SU-DHL-6 (cell line): ENCODE data around the gene CRYZL1.

ENCODE experiments used
- H2AFZ ChIP-seq: fragments of 200-600 bp; sonication (generic); 2 replicates; pipeline ENCODE4 v1.6.1; 2014; ENCODE audit warnings: low read depth, mild to moderate bottlenecking, moderate library complexity, mixed read lengths, antibody characterized with exemption, low read length; ENCODE audit not compliant: severe bottlenecking
- H3F3A ChIP-seq: fragments of 200-600 bp; shearing (Covaris generic); 2 replicates; pipeline ENCODE4 v1.6.0; 2016; ENCODE audit warnings: antibody characterized with exemption, mild to moderate bottlenecking; ENCODE audit not compliant: insufficient read depth
- H3K27ac ChIP-seq: fragments of 200-600 bp; sonication (generic); 2 replicates; pipeline ENCODE4 v1.5.1; 2016; ENCODE audit warnings: low read depth, mild to moderate bottlenecking, low read length, moderate library complexity, mixed read lengths
- H3K27me3 ChIP-seq: fragments of 200-600 bp; sonication (generic), shearing (Covaris generic); 2 replicates; pipeline ENCODE4 v1.6.0; 2014; ENCODE audit warnings: mild to moderate bottlenecking, low read length
- H3K36me3 ChIP-seq: fragments of 200-600 bp; sonication (generic); 2 replicates; pipeline ENCODE4 v1.6.1; 2014; ENCODE audit warnings: mild to moderate bottlenecking, low read length, mixed read lengths
- H3K4me2 ChIP-seq: fragments of 300-600, 200-600 bp; shearing (Covaris generic), sonication (generic); 2 replicates; pipeline ENCODE4 v1.6.0; 2014; ENCODE audit warnings: low read length, low read depth, mild to moderate bottlenecking; ENCODE audit not compliant: poor library complexity, severe bottlenecking
- H3K4me3 ChIP-seq: fragments of 200-600 bp; sonication (generic); 2 replicates; pipeline ENCODE4 v1.5.1; 2014; ENCODE audit warnings: antibody characterized with exemption, low read length, mild to moderate bottlenecking, mixed read lengths; ENCODE audit not compliant: insufficient read depth, poor library complexity, severe bottlenecking
- H3K79me2 ChIP-seq: fragments of 200-600 bp; sonication (generic); 2 replicates; pipeline ENCODE4 v1.6.1; 2014; ENCODE audit warnings: mild to moderate bottlenecking, low read length, moderate library complexity; ENCODE audit not compliant: insufficient read depth
- H3K9ac ChIP-seq: fragments of 200-600 bp; sonication (generic); 2 replicates; pipeline ENCODE4 v1.7.0; 2014; ENCODE audit warnings: mild to moderate bottlenecking, low read length
- H3K9me2 ChIP-seq: fragments of 200-600 bp; sonication (generic); replicated peaks from 2 replicates; pipeline ENCODE4 v1.6.1; 2014; ENCODE audit warnings: low read length; ENCODE audit not compliant: insufficient read depth
- H3K9me3 ChIP-seq: fragments of 200-600 bp; sonication (generic); 2 replicates; pipeline ENCODE4 v1.6.1; 2014; ENCODE audit warnings: low read length, mixed read lengths; ENCODE audit not compliant: insufficient read depth
- H4K20me1 ChIP-seq: fragments of 200-600 bp; sonication (generic); 2 replicates; pipeline ENCODE4 v1.6.1; 2014; ENCODE audit warnings: low read depth, mild to moderate bottlenecking, antibody characterized with exemption, low read length, moderate library complexity, mixed read lengths
- CTCF ChIP-seq: fragments of 200-600 bp; sonication (generic); IDR thresholded peaks from one replicate; pipeline ENCODE4 v1.5.1; 2017; ENCODE audit warnings: antibody characterized with exemption, mild to moderate bottlenecking, low read length, moderate library complexity; ENCODE audit not compliant: insufficient read depth, poor library complexity, severe bottlenecking
- EZH2phosphoT487 ChIP-seq: fragments of 200-600 bp; sonication (generic), shearing (Covaris generic); conservative IDR thresholded peaks from 2 replicates; pipeline ENCODE4 v1.6.1; 2018; ENCODE audit warnings: mild to moderate bottlenecking, antibody characterized with exemption, low read length, moderate library complexity, mixed read lengths

CRYZL1 gene

GRCh38 chr21:33673473-33673872 is 31.9 kb upstream of the CRYZL1 start:
- H4K20me1 ChIP-seq, result peaks cover 4% of the 10 kb centered on the region; the same call in 1 of the 2 replicates
- H3K36me3 ChIP-seq, result no peaks in the 10 kb centered on the region
- H3K27ac ChIP-seq, result no peak overlapping the region
- TF ChIP-seq CTCF (no peak), EZH2phosphoT487 (no peak)
- H2AFZ ChIP-seq, result no peak overlapping the region
- no peak overlapping the region for H3K4me3 ChIP-seq
- no peak overlapping the region for H3K4me2 ChIP-seq
- no peaks in the 10 kb centered on the region for H3K79me2 ChIP-seq
- H3K9ac ChIP-seq, result no peak overlapping the region
- H3F3A ChIP-seq, result no peaks in the 10 kb centered on the region
- H3K27me3 ChIP-seq, result no peaks in the 10 kb centered on the region
- H3K9me3 ChIP-seq, result no peaks in the 10 kb centered on the region
- H3K9me2 ChIP-seq, result no peaks in the 10 kb centered on the region

GRCh38 chr21:33670076-33670978 is 28.8 kb upstream of the CRYZL1 start:
- Histone ChIP-seq H3K9ac (no peak overlapping the region), H3K27me3 (no peaks in the 10 kb centered on the region)

GRCh38 chr21:33668620-33669019 is 27.1 kb upstream of the CRYZL1 start:
- no peaks in the 10 kb centered on the region for H4K20me1 ChIP-seq
- no peaks in the 10 kb centered on the region for H3K27me3 ChIP-seq
- no peak overlapping the region for H2AFZ ChIP-seq
- no peaks in the 10 kb centered on the region for H3K9me3 ChIP-seq
- H3F3A ChIP-seq, result no peaks in the 10 kb centered on the region
- TF ChIP-seq CTCF, result no peak
- no peak for TF ChIP-seq EZH2phosphoT487
- no peak overlapping the region for H3K9ac ChIP-seq
- H3K27ac ChIP-seq, result no peak overlapping the region
- H3K36me3 ChIP-seq, result no peaks in the 10 kb centered on the region
- no peaks in the 10 kb centered on the region for H3K9me2 ChIP-seq
- no peaks in the 10 kb centered on the region for H3K79me2 ChIP-seq
- H3K4me2 ChIP-seq, result no peak overlapping the region
- H3K4me3 ChIP-seq, result no peak overlapping the region

More at GRCh38 chr21:33670076-33670978, 28.8 kb upstream of the CRYZL1 start:
- no peaks in the 10 kb centered on the region for H4K20me1 ChIP-seq
- H3K4me2 ChIP-seq, result no peak overlapping the region
- no peak overlapping the region for H2AFZ ChIP-seq
- TF ChIP-seq EZH2phosphoT487, result no peak
- no peak for TF ChIP-seq CTCF
- H3K4me3 ChIP-seq, result no peak overlapping the region
- H3K9me2 ChIP-seq, result no peaks in the 10 kb centered on the region
- no peak overlapping the region for H3K27ac ChIP-seq
- H3F3A ChIP-seq, result no peaks in the 10 kb centered on the region
- H3K36me3 ChIP-seq, result no peaks in the 10 kb centered on the region
- no peaks in the 10 kb centered on the region for H3K79me2 ChIP-seq
- no peaks in the 10 kb centered on the region for H3K9me3 ChIP-seq
